Measurements from ENCODE around the gene CTNND2. TPM values are rescaled to one million over a fixed set of nuclear protein-coding genes. Genes with fewer than 3 reads are reported as not detected.

The CTNND2 gene
- total RNA-seq, result 1 to 10 TPM in 1 of 4 donors, under 1 TPM in 3; 0.22 to 2.8 (median 0.39) TPM

GRCh38 chr5:11904265-11904906 is at the start of gene CTNND2:
CTNND2 (minus strand) TSS chr5:11904446; CDS start chr5:11903853, 593 bp downstream.
- no peak for TF ChIP-seq CTCF (IDR thresholded peaks at IDR 0.05)
- TF ChIP-seq POLR2A (IDR thresholded peaks at IDR 0.05), result no peak
- Histone ChIP-seq H3K27ac (no peak within 1 kb of the TSS), H3K4me1 (no peaks in the 10 kb centered on the region), H3K9me3 (no peaks in the 10 kb centered on the region), H3K36me3 (no peaks in the 10 kb centered on the region), H3K4me3 (replicated peaks in 1 of 3) (no peak within 1 kb of the TSS), H3K27me3 (no peaks in the 10 kb centered on the region)
- intact Hi-C loops (cut with DNase I), result no loop called here
- 2 to 4% methylated on average over 5 to 38 of the region's 64 CpGs for WGBS, 2 donors
- peak; percentile 42 to 63 for DNase-seq

GRCh38 chr5:11946317-11946716 is 42.1 kb upstream of the CTNND2 start:
- H3K27me3 ChIP-seq, result no peaks in the 10 kb centered on the region
- no peaks in the 10 kb centered on the region for H3K36me3 ChIP-seq
- no peak overlapping the region for H3K27ac ChIP-seq
- TF ChIP-seq POLR2A (IDR thresholded peaks at IDR 0.05), result no peak
- no peak for TF ChIP-seq CTCF (IDR thresholded peaks at IDR 0.05)
- intact Hi-C loops (cut with DNase I), result no loop called here
- no peak overlapping the region for H3K4me3 ChIP-seq (replicated peaks in 1 of 3)
- peaks cover 14 to 19% of the 10 kb centered on the region in 2 donors for H3K4me1 ChIP-seq
- no peaks in the 10 kb centered on the region for H3K9me3 ChIP-seq
- DNase-seq, result no peak

GRCh38 chr5:11941566-11941965 is 37.3 kb upstream of the CTNND2 start:
- Histone ChIP-seq H3K27me3 (no peaks in the 10 kb centered on the region), H3K4me3 (replicated peaks in 1 of 3) (no peak overlapping the region), H3K36me3 (no peaks in the 10 kb centered on the region), H3K4me1 (peaks cover 5 to 6% of the 10 kb centered on the region in 2 donors), H3K27ac (no peak overlapping the region), H3K9me3 (no peaks in the 10 kb centered on the region)
- peak; percentile 77 to 82 for DNase-seq
- TF ChIP-seq CTCF (IDR thresholded peaks at IDR 0.05) (no peak), POLR2A (IDR thresholded peaks at IDR 0.05) (no peak)
- intact Hi-C loops (cut with DNase I), result no loop called here

- no peak for TF ChIP-seq CTCF (IDR thresholded peaks at IDR 0.05)
- no peak for TF ChIP-seq POLR2A (IDR thresholded peaks at IDR 0.05)
- intact Hi-C loops (cut with DNase I), result no loop called here
- Histone ChIP-seq H3K4me3 (replicated peaks in 1 of 3) (no peak overlapping the region), H3K9me3 (no peaks in the 10 kb centered on the region), H3K36me3 (no peaks in the 10 kb centered on the region), H3K27me3 (no peaks in the 10 kb centered on the region), H3K4me1 (no peaks in the 10 kb centered on the region), H3K27ac (no peak overlapping the region)
- WGBS, 2 donors, result 94 to 95% methylated on average over 14 to 16 of the region's 20 CpGs
- DNase-seq, result no peak
These were observed 27.4 kb upstream of the CTNND2 start for GRCh38 chr5:11931638-11932037.

- Histone ChIP-seq H3K27ac (no peak overlapping the region), H3K36me3 (no peaks in the 10 kb centered on the region), H3K9me3 (no peaks in the 10 kb centered on the region), H3K4me3 (replicated peaks in 1 of 3) (no peak overlapping the region), H3K27me3 (no peaks in the 10 kb centered on the region), H3K4me1 (no peaks in the 10 kb centered on the region)
- intact Hi-C loops (cut with DNase I), result no loop called here
- DNase-seq, result no peak
- WGBS, 2 donors, result 66 to 72% methylated on average over 4 of the region's 4 CpGs
- TF ChIP-seq CTCF (IDR thresholded peaks at IDR 0.05), result no peak
These were observed 24.7 kb upstream of the CTNND2 start for GRCh38 chr5:11928909-11929308.

Data from thyroid gland (tissue), 4 donors.